Activated CD4-positive, alpha-beta T cell treated with anti-CD3 and anti-CD28 coated beads, Interleukin-2, amount 50 U/mL, for 1 hour (primary cell): Measurements from ENCODE around the gene GGA1.
"Not testable (repeated sequence)": the region's sequence is repeated elsewhere in the genome, so short reads cannot be mapped to it uniquely, and the experiment has no call there.

ENCODE experiments used
- DNase-seq: peaks from one replicate; pipeline ENCODE4 v3.0.0-alpha.2; 2020

The GGA1 gene

DNA sequence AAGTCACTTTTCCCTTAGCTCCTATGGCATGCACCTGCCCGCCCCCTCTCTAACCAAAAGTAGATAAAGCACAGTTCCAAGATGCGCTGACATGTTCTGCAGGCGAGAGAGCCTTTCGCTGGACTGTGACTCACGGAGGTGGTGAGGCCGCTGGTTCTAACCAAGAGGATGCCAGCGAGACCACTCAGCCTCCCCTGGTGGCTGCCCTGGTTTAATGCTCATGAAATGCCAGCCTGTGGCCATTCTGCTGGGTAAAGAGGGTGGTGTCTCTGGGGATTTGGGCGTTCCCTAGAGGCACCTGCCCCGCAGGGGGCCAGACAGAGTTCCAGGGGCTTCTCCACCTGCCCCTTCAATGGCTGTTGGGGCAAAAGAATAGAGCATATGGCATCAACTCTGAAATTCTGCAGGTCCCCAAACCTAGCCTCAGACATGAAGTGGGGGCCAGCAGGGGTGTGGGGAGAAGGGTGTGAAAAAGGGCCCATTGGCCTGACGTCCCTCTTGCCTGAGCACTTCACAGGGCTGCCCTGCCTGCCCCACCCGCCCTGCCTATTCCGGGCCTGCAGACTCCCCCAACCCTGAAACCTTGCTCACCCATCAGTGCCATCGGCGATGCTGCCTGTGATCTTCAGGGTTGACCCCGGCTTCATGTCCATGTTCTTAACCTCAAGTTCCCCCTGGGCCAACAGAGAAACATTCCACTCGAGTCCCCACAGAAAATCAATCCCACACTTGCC lies 37.2 kb upstream of the GGA1 start:
- no peak for DNase-seq

DNA sequence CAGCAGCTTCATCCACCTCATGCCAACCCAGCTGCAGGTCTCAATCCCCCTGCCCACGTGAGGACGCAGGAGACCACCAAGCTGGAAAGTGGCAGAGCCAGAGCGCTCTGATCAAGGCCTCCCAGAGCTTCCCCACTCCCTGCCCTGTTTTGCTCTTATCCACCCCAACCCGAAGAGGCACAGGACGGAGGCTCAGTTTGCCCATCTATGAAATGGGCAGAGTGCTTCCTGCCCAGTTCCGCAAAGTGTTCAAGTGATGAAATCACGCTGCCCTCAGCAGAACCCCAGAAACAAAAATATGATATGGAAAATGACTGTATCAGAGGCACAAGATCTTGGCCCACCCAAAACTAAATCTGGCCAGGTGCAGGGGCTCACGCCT lies 36.7 kb upstream of the GGA1 start:
- DNase-seq = no peak

- DNase-seq = no peak
These were observed 33.1 kb upstream of the GGA1 start for GRCh38 chr22:37575490-37576003.

DNA sequence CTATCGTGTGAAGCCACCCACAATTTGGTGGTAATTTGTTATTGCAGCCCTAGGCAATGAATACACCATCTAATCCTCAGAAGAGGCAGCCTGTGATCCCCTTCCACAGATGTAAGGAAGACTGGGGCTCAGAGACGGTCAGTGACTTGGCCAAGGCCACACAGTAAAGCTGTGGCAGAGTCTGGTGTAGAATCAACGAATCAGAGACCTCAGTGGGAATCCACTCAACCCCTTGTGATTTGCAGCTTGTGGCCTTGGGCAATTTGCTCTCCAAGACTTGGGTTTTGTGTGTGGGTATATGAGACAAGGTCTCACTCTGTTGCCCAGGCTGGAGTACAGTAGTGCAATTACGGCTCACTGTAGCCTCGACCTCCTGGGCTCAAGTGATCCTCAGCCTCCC lies 30.6 kb upstream of the GGA1 start:
- no peak for DNase-seq

GRCh38 chr22:37581504-37581903 lies 27.1 kb upstream of the GGA1 start:
- DNase-seq = no peak

DNA sequence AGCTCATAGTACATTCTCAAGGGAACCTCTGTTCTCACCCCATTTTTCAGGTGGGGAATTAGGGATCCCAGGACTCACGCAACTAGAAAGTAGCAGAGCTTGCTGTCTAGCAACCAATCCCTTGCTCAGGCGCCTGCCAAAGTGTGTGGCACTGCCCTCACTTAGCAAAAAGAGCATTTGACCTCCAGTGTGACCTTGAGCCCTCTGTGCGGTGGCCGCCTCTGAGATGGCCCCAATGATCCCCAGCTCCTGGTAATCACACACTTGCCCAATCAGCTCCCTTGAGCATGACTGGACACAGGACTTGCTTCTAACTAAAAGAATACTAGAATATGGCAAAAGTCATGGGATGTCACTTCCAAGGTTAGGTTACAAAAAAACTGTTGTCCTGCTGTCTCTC lies 26.1 kb upstream of the GGA1 start:
- DNase-seq = no peak

DNA sequence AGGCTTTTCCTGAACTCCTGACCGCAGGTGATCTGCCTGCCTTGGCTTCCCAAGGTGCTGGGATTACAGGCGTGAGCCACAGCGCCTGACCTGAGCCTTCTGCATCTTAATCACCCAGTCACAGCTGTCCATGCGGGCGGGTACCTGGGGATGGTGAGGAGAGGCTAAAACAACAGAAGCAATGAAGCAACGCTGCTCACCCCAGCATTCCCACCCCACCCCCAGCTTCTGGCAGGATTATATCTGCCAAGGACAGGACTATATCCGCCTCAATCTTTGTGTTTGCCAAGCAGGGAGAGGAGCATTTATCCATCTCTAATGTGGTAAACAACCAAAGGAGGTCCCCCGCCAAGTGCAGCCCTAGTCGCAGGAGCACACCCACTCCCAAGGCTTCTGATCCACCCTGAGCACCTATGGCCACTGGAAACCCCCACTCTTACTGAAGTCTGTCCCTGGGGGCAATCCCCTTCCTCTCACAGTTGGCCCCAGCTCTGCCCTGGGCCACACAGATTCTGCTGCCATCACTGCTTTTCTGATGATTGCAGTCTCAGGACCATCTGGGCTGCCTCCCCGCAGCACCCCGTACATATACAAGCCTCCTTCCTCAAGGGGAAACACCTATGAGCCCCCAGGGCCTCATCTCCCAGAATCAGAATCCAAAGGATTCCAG lies 20.0 kb upstream of the GGA1 start:
- no peak for DNase-seq

GRCh38 chr22:37589636-37590035 lies 19.0 kb upstream of the GGA1 start:
- DNase-seq = no peak

GRCh38 chr22:37591081-37591480 lies 17.6 kb upstream of the GGA1 start:
- DNase-seq = not testable (repeated sequence)

GRCh38 chr22:37591823-37592404 lies 16.7 kb upstream of the GGA1 start:
- no peak for DNase-seq

- DNase-seq = no peak
These were observed 14.4 kb upstream of the GGA1 start for GRCh38 chr22:37594237-37594636.

DNA sequence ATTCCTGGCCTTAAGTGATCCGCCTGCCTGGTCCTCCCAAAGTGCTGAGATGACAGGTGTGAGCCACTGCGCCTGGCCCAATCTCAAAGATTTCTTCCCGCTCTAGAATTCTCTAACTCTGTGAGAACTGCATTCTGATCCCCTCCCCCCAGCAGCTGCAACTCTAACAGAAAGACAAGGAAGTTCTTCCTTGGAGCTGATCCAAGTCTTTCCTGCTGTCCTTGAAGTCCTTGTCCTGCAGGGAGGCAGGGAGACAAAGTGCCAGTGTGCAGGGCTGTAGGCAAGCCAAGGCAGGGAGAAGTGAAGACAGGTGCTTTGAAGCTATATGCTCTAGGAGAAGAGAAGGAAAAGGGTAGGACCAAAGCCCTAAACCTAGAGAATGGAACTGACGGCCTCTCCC lies 9.5 kb upstream of the GGA1 start:
- no peak for DNase-seq

- no peak for DNase-seq
These were observed 7.5 kb upstream of the GGA1 start for GRCh38 chr22:37601203-37601539.

DNA sequence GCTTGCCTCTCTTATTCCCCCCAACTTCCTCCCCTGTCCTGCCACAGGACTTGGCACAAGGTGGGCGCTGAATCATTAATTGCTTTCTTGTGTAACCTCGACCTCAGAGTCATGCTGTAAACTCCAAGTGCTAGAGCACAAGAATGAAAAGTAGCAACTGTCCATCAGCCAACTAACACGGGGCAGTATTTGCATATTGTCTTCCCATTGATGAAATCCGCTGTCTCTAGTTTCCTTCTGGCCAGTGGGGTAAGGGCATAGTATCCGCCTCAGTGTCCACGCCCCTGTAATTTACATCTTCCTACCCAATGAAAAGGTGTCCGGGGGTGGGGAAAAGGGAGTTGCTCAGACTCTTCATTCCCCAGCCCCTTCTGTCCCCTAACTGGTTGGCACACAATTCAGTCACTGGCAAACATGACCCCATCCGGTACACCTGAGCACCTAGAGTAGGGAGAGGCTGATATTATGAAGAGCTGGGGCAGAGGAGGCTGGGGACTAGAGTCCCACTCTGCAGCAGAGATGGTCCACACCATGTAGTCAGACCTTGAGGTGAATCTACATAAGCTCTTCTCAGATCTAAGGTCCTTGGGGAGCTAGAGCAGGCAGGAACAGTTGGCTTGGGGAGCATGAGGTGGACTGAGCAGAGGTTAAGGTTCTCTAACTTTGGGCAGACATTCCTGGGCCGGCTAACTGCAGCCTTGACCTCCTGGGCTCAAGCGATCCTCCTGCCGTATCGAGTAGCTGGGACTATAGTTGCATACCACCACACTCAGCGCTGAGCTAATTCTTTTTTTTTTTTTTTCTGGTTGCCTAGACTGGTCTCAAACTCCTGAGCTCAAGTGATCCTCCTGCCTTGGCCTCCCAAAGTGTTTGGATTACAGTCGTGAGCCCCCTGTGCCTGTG lies 6.8 kb upstream of the GGA1 start:
- no peak for DNase-seq

GRCh38 chr22:37602546-37603277 lies 5.9 kb upstream of the GGA1 start:
- DNase-seq = not testable (repeated sequence)

GRCh38 chr22:37604074-37604473 lies 4.6 kb upstream of the GGA1 start:
- no peak for DNase-seq

DNA sequence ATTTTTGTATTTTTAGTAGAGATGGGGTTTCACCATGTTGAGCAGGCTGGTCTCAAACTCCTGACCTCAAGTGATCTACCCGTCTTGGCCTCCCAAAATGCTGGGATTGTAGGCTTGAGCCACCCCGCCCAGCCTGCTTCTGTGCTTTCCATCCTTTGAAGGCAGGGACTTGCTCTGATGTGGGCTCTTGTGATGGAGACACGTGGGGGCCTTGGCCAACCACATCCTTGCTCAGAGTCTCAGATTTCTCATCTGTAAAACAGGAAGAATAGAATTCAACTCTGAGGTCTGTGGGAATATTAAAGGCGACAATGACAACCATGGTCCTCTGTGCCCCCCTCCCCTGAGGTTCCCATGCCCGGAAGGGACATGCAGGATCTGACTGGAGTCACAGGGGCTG lies 3.8 kb upstream of the GGA1 start:
- DNase-seq = peak; percentile 49

GRCh38 chr22:37607010-37607934 lies 1.4 kb upstream of the GGA1 start:
- DNase-seq = peak; percentile 94

DNA sequence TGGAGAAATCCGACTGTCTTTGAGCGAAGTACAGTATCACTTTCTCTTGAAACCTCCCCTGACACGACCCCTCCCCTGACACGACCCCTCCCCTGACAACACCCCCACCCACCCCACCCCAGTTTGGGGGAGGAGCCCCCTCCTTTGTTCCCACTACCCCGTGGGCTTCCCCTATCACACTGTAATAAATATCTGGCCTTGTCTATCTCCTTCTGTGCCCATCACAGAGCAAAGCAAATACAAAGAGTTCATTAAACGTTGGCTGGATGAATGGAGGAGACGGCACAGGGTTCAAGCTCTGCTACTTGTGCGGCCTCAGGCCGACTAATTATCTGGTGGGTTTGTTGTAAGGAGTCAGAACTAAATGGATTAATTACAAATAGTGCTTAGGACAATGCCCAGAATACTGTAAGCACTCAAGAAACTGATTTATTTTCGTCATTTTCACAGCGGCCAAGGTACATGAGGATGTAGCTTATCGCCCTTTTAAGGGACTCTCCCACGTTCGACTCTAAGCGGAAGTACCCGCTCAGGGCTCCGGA lies 628 bp upstream of the GGA1 start:
- DNase-seq = no peak

- no peak for DNase-seq
These were observed 862 bp downstream of the GGA1 start for GRCh38 chr22:37609240-37610152.
